ENCODE measurements around the gene ZBTB3.

ZBTB3 gene

DNA sequence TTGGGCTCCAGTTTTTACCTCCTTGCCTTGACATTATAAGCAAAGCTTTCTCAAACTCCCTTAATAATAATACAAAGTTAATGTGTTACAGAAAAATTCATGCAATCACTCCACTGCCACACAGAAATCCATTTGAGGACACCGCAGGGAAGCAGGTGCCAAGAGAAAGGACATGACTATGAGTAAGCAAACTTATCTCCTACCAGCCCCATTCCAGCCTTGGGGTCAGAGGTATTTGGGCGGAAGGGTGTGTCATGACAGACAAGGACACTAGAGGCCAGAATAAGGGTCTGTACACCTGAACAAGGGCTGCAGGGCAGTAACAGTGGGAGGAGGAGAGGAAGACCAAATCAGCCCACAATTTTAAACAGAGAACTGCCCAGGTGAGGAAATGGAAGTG lies 40.6 kb downstream of the ZBTB3 start:
- TF ChIP-seq, protein P1, sequence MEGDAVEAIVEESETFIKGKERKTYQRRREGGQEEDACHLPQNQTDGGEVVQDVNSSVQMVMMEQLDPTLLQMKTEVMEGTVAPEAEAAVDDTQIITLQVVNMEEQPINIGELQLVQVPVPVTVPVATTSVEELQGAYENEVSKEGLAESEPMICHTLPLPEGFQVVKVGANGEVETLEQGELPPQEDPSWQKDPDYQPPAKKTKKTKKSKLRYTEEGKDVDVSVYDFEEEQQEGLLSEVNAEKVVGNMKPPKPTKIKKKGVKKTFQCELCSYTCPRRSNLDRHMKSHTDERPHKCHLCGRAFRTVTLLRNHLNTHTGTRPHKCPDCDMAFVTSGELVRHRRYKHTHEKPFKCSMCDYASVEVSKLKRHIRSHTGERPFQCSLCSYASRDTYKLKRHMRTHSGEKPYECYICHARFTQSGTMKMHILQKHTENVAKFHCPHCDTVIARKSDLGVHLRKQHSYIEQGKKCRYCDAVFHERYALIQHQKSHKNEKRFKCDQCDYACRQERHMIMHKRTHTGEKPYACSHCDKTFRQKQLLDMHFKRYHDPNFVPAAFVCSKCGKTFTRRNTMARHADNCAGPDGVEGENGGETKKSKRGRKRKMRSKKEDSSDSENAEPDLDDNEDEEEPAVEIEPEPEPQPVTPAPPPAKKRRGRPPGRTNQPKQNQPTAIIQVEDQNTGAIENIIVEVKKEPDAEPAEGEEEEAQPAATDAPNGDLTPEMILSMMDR (IDR thresholded peaks at IDR 0.05), result no peak
- H3K4me3 ChIP-seq, result no peak overlapping the region
- H3K4me1 ChIP-seq, result peaks cover 0 to 18% (median 15%) of the 10 kb centered on the region in 4 donors
- no peaks in the 10 kb centered on the region for H3K9me3 ChIP-seq
- no peaks in the 10 kb centered on the region for H3K27me3 ChIP-seq
- intact Hi-C loops (cut with DNase I; ENCODE audit: low total_unique reads), result no loop called here
- H3K36me3 ChIP-seq, result peaks cover 65 to 78% (median 77%) of the 10 kb centered on the region in 3 donors
- no peak overlapping the region for H3K27ac ChIP-seq
- DNase-seq, result peak in 1 of 2 donors; percentile 54

DNA sequence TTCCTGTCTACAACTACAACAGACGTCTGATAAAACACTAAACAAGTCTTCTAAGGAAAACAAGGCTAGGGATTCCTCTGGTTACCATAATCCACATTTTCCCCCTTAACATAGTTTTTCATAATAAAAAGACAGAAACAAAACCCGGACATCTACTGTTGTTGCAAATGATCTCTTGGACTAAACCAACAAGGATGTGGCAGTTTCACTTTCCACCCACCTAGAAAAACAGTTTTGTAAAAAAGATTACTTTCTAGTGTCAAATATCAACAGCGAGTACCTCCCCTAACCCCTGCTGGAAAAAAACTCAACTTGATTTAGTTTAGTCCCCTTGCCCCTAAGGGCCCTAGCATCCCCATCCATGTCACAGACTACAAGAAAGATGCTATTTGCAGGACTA lies 41.1 kb downstream of the ZBTB3 start:
- H3K9me3 ChIP-seq, result no peaks in the 10 kb centered on the region
- intact Hi-C loops (cut with DNase I; ENCODE audit: low total_unique reads), result no loop called here
- no peak for DNase-seq
- peaks cover 0 to 23% (median 19%) of the 10 kb centered on the region in 4 donors for H3K4me1 ChIP-seq
- H3K27ac ChIP-seq, result no peak overlapping the region
- no peaks in the 10 kb centered on the region for H3K27me3 ChIP-seq
- peaks cover 61 to 73% (median 72%) of the 10 kb centered on the region in 3 donors for H3K36me3 ChIP-seq
- H3K4me3 ChIP-seq, result no peak overlapping the region
- TF ChIP-seq, protein P1 (IDR thresholded peaks at IDR 0.05), result no peak

DNA sequence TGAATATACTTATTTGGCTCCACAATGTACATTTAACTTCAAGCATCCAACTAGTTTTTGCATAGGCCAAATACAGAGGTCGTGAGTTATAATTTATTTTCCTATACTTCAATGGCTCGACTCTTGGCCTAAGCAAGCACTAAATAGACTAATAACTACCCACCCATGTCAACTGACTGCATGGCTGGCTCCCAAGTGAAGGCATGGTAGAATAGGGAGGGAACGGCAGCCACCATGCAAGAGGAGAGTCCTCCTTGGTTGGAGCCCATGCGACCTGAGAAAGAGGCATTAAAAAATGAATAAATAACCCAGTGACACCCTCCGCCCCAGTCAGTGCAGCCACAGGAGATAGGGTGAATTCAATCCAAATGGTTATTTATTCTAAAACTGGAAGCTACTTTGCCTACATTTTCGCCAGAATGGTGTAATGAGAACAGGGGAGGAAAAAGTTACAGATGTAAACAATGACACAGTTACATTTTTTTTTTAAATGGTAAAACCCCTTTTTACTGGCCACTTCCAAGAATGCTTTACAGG lies 41.6 kb downstream of the ZBTB3 start:
- H3K27ac ChIP-seq, result no peak overlapping the region
- H3K9me3 ChIP-seq, result no peaks in the 10 kb centered on the region
- intact Hi-C loops (cut with DNase I; ENCODE audit: low total_unique reads), result no loop called here
- no peaks in the 10 kb centered on the region for H3K27me3 ChIP-seq
- DNase-seq, result peak in 1 of 2 donors; percentile 29
- TF ChIP-seq, protein P1 (IDR thresholded peaks at IDR 0.05), result no peak
- peaks cover 55 to 68% (median 67%) of the 10 kb centered on the region in 3 donors for H3K36me3 ChIP-seq
- peaks cover 0 to 24% (median 19%) of the 10 kb centered on the region in 4 donors for H3K4me1 ChIP-seq
- no peak overlapping the region for H3K4me3 ChIP-seq

DNA sequence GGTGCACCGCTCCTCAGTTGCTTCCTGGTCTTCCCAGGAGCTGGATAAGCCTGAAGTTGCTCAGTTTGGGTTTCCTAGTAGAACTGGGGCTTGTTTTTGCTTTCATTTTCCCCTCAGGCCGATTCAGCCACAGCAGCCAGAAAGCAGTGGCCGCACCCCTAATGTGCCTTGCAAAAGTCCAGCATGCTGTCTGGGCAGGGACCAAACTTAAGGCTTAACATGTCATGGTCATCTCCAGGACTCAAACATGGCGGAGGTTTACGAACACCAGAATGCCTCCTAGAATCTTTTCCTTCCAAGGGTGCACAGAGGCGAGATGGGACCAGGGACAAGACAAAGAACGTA lies 44.0 kb downstream of the ZBTB3 start:
- Histone ChIP-seq H3K27me3 (no peaks in the 10 kb centered on the region), H3K36me3 (peaks cover 32 to 44% (median 43%) of the 10 kb centered on the region in 3 donors), H3K27ac (peak overlapping the region; percentile 91 to 96), H3K9me3 (no peaks in the 10 kb centered on the region), H3K4me1 (peaks cover 0 to 40% (median 35%) of the 10 kb centered on the region in 4 donors), H3K4me3 (peak overlapping the region; percentile 58 to 64)
- DNase-seq, result peak in 1 of 2 donors; percentile 64
- TF ChIP-seq, protein P1 (IDR thresholded peaks at IDR 0.05), result no peak
- intact Hi-C loops (cut with DNase I; ENCODE audit: low total_unique reads), result no loop called here

DNA sequence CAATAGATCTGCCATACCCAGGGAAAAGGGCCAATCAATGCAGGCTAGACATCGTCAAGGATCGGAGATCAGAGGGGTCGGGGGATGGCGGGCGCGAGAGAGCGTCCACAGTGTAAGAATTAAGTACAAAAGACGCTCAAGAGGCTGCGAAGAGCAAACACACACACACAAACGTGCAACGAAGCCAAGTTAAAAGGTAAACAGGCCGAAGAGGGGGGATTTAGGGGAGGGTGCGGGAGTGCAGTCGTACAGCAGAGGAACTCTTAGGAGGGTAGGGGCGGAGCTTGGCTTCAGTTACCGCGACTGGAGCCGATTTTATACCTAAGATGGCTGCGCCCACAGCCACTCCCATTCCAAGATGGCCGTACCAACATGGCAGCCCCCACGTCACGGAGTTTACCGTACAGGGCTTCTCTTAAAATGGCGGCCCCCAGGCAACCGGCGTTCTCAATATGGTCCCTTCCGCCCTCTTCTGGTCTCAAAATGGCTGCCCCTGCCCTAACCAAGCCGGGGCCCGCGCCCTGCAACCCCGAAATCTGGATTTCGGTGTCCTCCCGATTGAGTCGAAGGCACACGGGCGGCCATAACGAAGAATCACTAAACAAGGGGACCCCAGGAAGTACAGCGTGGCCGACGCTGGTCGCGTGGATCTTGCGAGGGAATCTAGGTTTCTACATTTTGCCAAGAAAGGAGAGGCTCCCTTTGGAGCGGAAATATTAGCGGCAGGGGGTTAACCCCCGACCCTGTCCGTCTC lies 44.5 kb downstream of the ZBTB3 start:
- H3K4me1 ChIP-seq, result peaks cover 0 to 40% (median 35%) of the 10 kb centered on the region in 4 donors
- H3K9me3 ChIP-seq, result no peaks in the 10 kb centered on the region
- no peaks in the 10 kb centered on the region for H3K27me3 ChIP-seq
- TF ChIP-seq, protein P1 (IDR thresholded peaks at IDR 0.05), result peak in 1 of 2 experiments; percentile 13
- H3K36me3 ChIP-seq, result peaks cover 26 to 39% (median 37%) of the 10 kb centered on the region in 3 donors
- peak; percentile 99 for DNase-seq
- peak overlapping the region; percentile 58 to 64 for H3K4me3 ChIP-seq
- intact Hi-C loops (cut with DNase I; ENCODE audit: low total_unique reads), result loop anchor here (10.0 kb wide), 1 partner anchor 95 kb away; the partner anchor contains the start of genes EML3 and ROM1
- peak overlapping the region; percentile 91 to 96 for H3K27ac ChIP-seq

Measured in tibial artery (tissue), 4 donors.